ENCODE data around the gene AP1S1. TPM values are rescaled to one million over a fixed set of nuclear protein-coding genes. Genes with fewer than 3 reads are reported as not detected.
"Not testable (repeated sequence)": the region's sequence is repeated elsewhere in the genome, so short reads cannot be mapped to it uniquely, and the experiment has no call there.

Gene AP1S1
- 10 to 100 TPM; 28.5 to 66.5 (median 50.0) TPM for total RNA-seq

DNA sequence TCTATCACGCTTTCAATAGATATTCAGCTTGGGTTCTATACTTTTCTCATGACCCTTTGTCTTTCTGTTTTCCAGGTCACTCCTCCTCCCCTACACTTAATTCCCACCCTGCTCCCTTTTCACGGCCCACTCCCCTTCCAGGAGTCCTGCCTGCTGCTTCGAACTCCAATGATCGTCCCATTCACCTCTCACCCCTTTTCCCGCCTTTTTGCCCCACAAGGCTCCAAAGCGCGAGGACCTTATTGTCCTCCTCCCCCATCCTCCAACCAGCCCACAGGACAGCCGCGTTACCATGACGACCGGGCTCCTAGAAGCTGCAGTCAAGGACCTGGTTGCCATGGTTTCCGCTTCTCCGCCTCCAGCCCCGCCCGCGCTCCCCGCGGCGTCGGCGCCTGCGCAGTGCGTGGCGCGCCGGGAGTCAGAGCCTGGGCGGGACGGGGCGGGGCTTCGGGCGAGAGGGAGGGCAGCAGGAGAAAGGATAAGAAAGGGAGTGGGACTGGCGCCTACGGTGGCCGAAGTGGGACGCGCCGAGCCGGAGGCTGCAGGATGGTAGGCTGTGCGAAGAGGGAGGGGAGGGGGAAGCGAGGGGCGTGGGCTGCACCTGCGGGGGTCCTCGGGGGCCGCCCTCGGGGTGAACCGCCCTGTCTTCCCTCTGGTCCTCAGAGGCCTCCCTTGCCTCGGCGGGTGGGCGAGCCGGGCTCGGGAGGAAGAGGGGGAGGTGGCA, at the start of gene AP1S1:
AP1S1 (plus strand) TSS at position 508 of the 724 bp plus-strand sequence; CDS start at position 547, 39 bp downstream.
- TF ChIP-seq POLR2A (IDR thresholded peaks at IDR 0.05) = no peak
- TF ChIP-seq, protein P1, sequence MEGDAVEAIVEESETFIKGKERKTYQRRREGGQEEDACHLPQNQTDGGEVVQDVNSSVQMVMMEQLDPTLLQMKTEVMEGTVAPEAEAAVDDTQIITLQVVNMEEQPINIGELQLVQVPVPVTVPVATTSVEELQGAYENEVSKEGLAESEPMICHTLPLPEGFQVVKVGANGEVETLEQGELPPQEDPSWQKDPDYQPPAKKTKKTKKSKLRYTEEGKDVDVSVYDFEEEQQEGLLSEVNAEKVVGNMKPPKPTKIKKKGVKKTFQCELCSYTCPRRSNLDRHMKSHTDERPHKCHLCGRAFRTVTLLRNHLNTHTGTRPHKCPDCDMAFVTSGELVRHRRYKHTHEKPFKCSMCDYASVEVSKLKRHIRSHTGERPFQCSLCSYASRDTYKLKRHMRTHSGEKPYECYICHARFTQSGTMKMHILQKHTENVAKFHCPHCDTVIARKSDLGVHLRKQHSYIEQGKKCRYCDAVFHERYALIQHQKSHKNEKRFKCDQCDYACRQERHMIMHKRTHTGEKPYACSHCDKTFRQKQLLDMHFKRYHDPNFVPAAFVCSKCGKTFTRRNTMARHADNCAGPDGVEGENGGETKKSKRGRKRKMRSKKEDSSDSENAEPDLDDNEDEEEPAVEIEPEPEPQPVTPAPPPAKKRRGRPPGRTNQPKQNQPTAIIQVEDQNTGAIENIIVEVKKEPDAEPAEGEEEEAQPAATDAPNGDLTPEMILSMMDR (IDR thresholded peaks at IDR 0.05) = no peak
- TF ChIP-seq POLR2AphosphoS5 (IDR thresholded peaks at IDR 0.05) = no peak
- no peak for TF ChIP-seq EP300 (IDR thresholded peaks at IDR 0.05)
- peak within 1 kb of the TSS; percentile 92 for H3K4me3 ChIP-seq
- 5% methylated on average over 39 of the region's 51 CpGs for WGBS
- peak; percentile 93 to 94 for DNase-seq (ENCODE audit: low spot score in 2 of 2)
- peaks cover 18% of the 10 kb centered on the region for H3K4me1 ChIP-seq
- H3K36me3 ChIP-seq = peaks cover 23% of the 10 kb centered on the region
- H3K27ac ChIP-seq = no peak within 1 kb of the TSS
- no peaks in the 10 kb centered on the region for H3K27me3 ChIP-seq
- no peaks in the 10 kb centered on the region for H3K9me3 ChIP-seq

GRCh38 chr7:101104799-101105198, 49.5 kb upstream of the AP1S1 start:
- DNase-seq (ENCODE audit: low spot score in 2 of 2) = no peak
- Histone ChIP-seq H3K27me3 (no peaks in the 10 kb centered on the region), H3K27ac (no peak overlapping the region), H3K4me3 (no peak overlapping the region), H3K4me1 (peaks cover 40% of the 10 kb centered on the region), H3K9me3 (no peaks in the 10 kb centered on the region), H3K36me3 (no peaks in the 10 kb centered on the region)
- TF ChIP-seq POLR2AphosphoS5 (IDR thresholded peaks at IDR 0.05) = no peak
- TF ChIP-seq EP300 (IDR thresholded peaks at IDR 0.05) = no peak
- no peak for TF ChIP-seq POLR2A (IDR thresholded peaks at IDR 0.05)
- TF ChIP-seq, protein P1 (IDR thresholded peaks at IDR 0.05) = no peak
- WGBS = 57% methylated on average over 3 of the region's 3 CpGs

- not testable (repeated sequence) for H3K4me3 ChIP-seq; H3K36me3 ChIP-seq; H3K9me3 ChIP-seq; H3K27me3 ChIP-seq; DNase-seq (ENCODE audit: low spot score in 2 of 2); H3K27ac ChIP-seq
- peaks cover 37% of the 10 kb centered on the region for H3K4me1 ChIP-seq
- 70% methylated on average over 5 of the region's 5 CpGs for WGBS
Measured at GRCh38 chr7:101105248-101105647, 49.0 kb upstream of the AP1S1 start.

- TF ChIP-seq POLR2AphosphoS5 (IDR thresholded peaks at IDR 0.05) (no peak), POLR2A (IDR thresholded peaks at IDR 0.05) (no peak), EP300 (IDR thresholded peaks at IDR 0.05) (no peak)
- TF ChIP-seq, protein P1 (IDR thresholded peaks at IDR 0.05) = no peak
- DNase-seq (ENCODE audit: low spot score in 2 of 2) = no peak
- Histone ChIP-seq H3K36me3 (no peaks in the 10 kb centered on the region), H3K27ac (no peak overlapping the region), H3K4me3 (no peak overlapping the region), H3K4me1 (peaks cover 27% of the 10 kb centered on the region), H3K27me3 (no peaks in the 10 kb centered on the region), H3K9me3 (no peaks in the 10 kb centered on the region)
- 89% methylated on average over 7 of the region's 7 CpGs for WGBS
Measured at GRCh38 chr7:101106386-101106785, 47.9 kb upstream of the AP1S1 start.

DNA sequence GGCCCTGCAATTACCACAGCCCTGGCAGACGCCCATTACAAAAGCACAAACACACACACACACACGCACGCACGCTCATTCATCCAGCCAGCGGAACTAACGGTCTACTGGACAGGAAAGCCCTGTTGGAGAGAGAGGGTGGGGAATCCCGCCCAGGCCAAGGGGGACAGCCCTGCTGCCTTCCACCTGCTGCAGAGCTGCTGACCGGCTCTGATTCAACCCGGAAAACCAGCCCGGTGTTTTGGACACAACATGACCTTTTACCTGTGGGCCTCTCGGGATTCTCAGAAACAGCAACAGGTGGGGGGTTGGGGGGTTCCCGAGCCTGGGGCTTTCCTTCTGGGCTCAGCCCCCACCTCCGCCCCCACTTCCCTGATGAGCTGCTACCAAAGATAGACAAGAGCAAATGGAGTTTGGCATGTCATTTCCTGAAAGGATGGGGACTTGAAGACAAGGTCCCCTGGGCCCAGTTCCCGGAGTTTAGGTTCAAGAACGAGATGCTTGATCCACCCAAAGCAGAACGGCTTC, 45.9 kb upstream of the AP1S1 start:
- whole genome bisulfite sequencing = 43% methylated on average over 11 of the region's 16 CpGs
- Histone ChIP-seq H3K27me3 (no peaks in the 10 kb centered on the region), H3K36me3 (no peaks in the 10 kb centered on the region), H3K9me3 (no peaks in the 10 kb centered on the region), H3K27ac (no peak overlapping the region), H3K4me3 (no peak overlapping the region), H3K4me1 (peaks cover 27% of the 10 kb centered on the region)
- TF ChIP-seq POLR2A (IDR thresholded peaks at IDR 0.05) (no peak), POLR2AphosphoS5 (IDR thresholded peaks at IDR 0.05) (no peak), EP300 (IDR thresholded peaks at IDR 0.05) (no peak)
- TF ChIP-seq, protein P1 (IDR thresholded peaks at IDR 0.05) = no peak
- DNase-seq (ENCODE audit: low spot score in 2 of 2) = no peak

All from suprapubic skin (tissue), 4 donors.